Erythroblast (primary cell): Measurements from ENCODE around the gene GAS6.

Source experiments
- DNase-seq, 2 experiments: peaks; one replicate each; lab custom pipeline; 2025; lab: John Stamatoyannopoulos, UW
- GATA1 ChIP-seq: IDR thresholded peaks from 2 replicates; pipeline ENCODE4 v1.6.1; 2011; ENCODE audit warnings: low read depth, mild to moderate bottlenecking, control low read depth, low read length, moderate library complexity
- POLR2A ChIP-seq: IDR thresholded peaks from 2 replicates; pipeline ENCODE4 v1.6.1; 2011; ENCODE audit warnings: mild to moderate bottlenecking, low read length

GAS6 gene

DNA sequence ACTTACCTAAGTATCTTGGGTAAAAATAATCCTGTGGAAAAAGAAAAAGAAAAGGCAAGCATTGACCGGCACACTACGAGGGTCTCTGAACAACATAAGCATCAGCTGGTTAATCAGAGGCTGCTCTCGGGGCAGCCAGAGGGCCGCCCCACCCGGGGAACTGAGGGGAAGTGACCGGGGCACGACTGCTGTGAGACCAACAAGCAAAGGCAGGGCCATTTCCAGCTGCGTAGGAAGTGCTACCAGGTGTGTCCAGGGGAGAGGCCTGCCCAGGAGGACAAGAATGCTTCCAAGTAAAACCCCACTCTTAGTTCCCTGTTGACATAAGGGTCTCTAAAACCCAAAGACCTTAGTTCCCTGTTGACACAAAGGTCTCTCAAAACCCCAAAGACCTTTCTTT is 15.9 kb downstream of the GAS6 start:
- TF ChIP-seq GATA1 = no peak
- TF ChIP-seq POLR2A = no peak
- no peak for DNase-seq

- TF ChIP-seq GATA1 (no peak), POLR2A (no peak)
- no peak for DNase-seq
These were observed 17.1 kb downstream of the GAS6 start for GRCh38 chr13:113846636-113847318.

DNA sequence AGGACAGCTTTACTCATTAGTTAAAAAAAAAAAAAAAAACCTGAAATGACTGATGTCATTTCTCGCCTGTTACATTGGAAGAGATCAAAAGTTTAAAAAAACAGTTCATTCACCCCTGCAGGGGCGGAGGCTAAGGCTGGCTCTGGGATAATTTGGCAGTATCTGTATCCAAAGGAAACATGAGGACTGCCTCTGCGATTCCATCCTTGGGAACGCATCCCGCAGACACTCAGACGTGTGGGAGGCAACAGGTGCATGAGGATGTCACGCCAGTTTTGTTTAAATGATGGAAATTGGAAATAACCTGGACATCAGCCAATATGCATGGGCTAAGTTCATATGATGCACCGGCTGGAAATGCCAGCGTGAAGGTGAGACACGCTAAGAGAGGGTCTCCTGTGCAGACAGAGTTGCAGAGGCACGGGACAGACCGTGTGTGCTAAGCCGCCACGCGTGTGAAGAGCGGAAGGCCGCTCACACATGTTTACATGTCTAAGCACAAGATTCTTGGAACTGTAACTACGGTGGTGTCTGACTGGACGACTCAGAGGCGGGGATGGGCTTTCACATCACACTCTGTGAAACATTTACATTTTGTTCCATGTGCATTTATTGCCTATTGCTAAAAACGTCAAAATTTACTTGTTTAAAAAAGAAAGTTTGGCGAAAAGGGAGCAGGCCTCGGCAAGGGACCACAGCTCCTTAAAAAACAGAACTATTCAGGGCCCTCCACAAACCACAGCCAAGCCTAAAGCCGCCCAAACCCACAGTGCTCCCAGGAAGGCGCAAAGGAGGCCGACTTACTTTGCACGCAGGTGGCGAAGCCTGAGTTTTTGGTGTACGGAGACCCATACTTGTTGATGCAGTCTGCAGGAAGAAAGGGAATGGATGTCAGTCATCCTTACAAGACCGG is 17.9 kb downstream of the GAS6 start:
- TF ChIP-seq GATA1 = no peak
- no peak for TF ChIP-seq POLR2A
- no peak for DNase-seq

DNA sequence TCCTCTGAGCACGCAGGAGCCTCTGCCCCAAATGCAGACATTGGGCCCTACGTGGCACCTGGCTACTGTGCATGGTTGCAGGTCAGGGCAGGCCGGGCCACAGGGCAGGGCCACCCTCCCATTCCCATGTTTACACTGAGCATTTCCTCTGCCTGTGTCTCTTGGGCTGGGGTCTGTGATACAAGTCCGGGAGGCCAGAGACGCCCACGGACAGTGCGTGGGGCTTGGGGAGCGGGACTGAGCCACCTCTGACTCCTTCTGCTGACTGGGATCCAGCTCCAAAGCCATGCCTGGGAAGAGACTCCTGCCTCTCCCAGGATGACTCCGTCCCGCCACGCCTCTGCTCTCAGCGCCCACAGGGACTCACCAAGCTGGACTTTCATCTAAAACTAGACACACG is 18.8 kb downstream of the GAS6 start:
- DNase-seq = no peak
- TF ChIP-seq GATA1 = no peak

GRCh38 chr13:113843864-113844556 is 19.9 kb downstream of the GAS6 start:
- DNase-seq = no peak
- TF ChIP-seq GATA1 (no peak), POLR2A (no peak)

- no peak for DNase-seq
- TF ChIP-seq GATA1 (no peak), POLR2A (no peak)
These were observed 20.7 kb downstream of the GAS6 start for GRCh38 chr13:113843063-113843654.

- no peak for DNase-seq
- no peak for TF ChIP-seq POLR2A
- TF ChIP-seq GATA1 = no peak
These were observed 21.4 kb downstream of the GAS6 start for GRCh38 chr13:113842336-113843062.

GRCh38 chr13:113841353-113841650 is 22.6 kb downstream of the GAS6 start:
- TF ChIP-seq GATA1 (no peak), POLR2A (no peak)
- no peak for DNase-seq

GRCh38 chr13:113840541-113841352 is 23.1 kb downstream of the GAS6 start:
- no peak for TF ChIP-seq GATA1
- TF ChIP-seq POLR2A = no peak
- no peak for DNase-seq

DNA sequence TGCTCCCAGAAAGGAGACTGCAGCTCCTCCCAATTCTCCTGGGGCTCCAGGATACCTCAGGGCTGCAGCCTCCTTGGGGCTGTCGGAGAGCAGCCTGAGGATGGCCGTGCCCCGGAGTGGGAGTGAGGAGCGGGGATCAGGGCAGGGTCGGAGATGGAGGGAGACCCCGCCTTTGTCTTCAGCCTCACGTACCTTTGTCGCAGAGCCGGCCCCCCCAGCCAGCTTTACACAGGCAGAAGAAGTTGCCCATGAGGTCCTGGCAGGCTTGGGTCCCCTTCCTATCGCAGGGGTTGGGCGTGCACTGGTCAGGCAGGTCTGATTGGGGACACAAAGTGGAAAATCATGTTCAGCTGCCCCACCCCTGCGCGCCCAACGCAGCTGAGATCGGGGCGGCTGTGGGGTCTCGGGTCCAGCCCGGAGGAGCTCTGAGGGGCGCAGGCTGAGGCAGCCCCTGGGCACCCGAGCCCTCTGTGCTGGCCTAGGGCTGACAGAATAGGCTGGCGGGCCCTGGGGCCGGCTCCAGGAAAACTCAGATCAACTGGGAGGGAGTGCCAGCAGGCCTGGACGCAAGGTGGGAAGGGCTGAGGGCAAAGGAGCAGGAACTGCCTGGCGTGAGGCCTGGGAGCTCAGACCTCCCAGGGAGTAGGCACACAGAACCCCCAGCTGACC is 24.2 kb downstream of the GAS6 start:
- no peak for TF ChIP-seq GATA1
- no peak for TF ChIP-seq POLR2A
- DNase-seq = no peak

DNA sequence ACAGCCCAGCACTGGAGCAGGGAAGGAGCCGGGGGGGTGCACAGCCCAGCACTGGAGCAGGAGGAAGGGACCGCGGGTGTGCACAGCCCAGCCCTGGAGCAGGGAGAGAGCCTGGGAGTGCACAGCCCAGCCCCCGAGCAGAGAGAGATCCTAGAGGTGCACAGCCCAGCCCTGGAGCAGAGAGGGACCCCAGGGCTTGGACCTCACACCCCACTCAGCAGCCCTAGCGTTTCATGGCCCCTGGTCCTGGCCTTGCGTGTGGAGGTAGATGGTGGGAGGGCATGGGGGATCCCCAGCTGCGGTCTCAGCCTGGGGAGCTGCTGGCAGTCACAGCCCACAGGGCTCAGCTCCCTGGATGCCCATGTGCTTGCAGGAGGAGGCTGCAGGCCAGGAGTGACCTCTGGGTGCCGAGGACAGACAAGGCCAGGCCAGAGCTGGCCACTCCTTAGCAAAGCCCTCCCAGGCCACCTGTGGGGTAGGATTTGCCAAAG is 25.1 kb downstream of the GAS6 start:
- no peak for DNase-seq
- no peak for TF ChIP-seq POLR2A
- no peak for TF ChIP-seq GATA1

DNA sequence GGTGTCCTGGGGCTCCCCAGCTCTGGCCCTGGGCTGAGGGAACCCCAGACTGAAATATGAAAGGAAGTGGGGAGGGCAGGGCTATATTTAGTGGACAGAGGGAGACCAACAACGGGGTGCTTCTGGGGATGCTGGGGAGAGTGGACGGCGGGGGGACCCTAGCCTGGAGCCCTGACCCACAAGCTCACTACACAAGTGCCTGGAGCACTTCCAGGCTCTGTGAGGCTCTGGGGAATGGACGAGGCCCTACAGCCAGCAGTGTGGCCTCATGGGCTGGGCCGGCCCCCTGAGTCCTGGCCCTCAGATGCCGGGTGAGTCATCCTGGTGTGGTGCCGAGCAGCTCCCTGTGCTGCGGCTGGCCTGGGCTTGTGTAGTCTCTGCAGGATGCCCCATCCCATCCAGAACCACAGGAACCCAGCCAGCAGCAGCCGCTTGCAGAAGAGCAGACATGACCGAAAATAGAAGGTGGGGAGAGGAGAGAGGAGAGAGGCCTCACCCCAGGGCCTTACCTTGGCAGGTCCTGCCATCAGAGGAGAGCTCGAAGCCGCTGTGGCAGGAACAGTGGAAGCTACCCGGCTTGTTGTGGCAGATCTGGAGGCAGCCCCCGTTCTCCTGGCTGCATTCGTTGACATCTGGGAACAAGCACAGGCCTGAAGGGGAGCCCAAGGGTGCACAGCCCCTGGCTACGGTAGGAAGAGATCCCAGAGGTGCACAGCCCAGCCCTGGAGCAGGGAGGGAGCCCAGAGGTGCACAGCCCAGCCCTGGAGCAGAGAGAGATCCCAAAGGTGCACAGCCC is 26.1 kb downstream of the GAS6 start:
- DNase-seq = peak; percentile 40 to 71
- TF ChIP-seq POLR2A = no peak
- no peak for TF ChIP-seq GATA1
